Stomach (tissue), 9 donors: ENCODE data around the gene JAG1. TPM values are rescaled to one million over a fixed set of nuclear protein-coding genes. Genes with fewer than 3 reads are reported as not detected.

Experiments used
- DNase-seq, 2 donors: peaks; one replicate each; pipeline versions ENCODE4 v3.0.0 to v3.0.0-alpha.2; 2013 to 2019
- H3K27ac ChIP-seq, 5 donors: fragments of 200-600 bp in 4 of 5; sonication (generic) in 4 of 5; one replicate each; pipeline ENCODE4 v1.5.1; 2013 to 2019; ENCODE audit warnings: mild to moderate bottlenecking in 1 of 5, moderate library complexity in 1 of 5
- H3K27me3 ChIP-seq, 3 donors: fragments of 200-600 bp; sonication (generic); one replicate each; pipeline ENCODE4 v1.5.1; 2017 to 2019; ENCODE audit warnings: mixed run types in 1 of 3
- H3K36me3 ChIP-seq, 4 donors: fragments of 200-600 bp; sonication (generic); 1 replicate in 3 of 4; 2 replicates in 1 of 4; pipeline ENCODE4 v1.5.1; 2016 to 2019
- H3K4me1 ChIP-seq, 4 donors: fragments of 200-600 bp; sonication (generic); one replicate each; pipeline ENCODE4 v1.5.1; 2016 to 2019
- H3K4me3 ChIP-seq, 4 donors: fragments of 200-600 bp; sonication (generic) in 3 of 4; one replicate each; pipeline ENCODE4 v1.5.1; 2016 to 2019; ENCODE audit warnings: mild to moderate bottlenecking in 1 of 4
- H3K9me3 ChIP-seq, 4 donors: fragments of 200-600 bp; sonication (generic); one replicate each; pipeline ENCODE4 v1.5.1; 2016 to 2019
- EP300 ChIP-seq: sonication (generic); formaldehyde crosslinking; IDR thresholded peaks from one replicate; pipeline ENCODE4 v1.6.1; 2017; ENCODE audit warnings: antibody characterized with exemption
- POLR2A ChIP-seq, 4 donors: fragments of 450-650 bp; IDR thresholded peaks; one replicate each; pipeline ENCODE4 v1.6.1; 2016; ENCODE audit warnings: antibody characterized with exemption in 4 of 4, control low read depth in 2 of 4, mild to moderate bottlenecking in 1 of 4, moderate library complexity in 1 of 4
- POLR2AphosphoS5 ChIP-seq, 3 donors: sonication (generic); formaldehyde crosslinking; IDR thresholded peaks; one replicate each; pipeline ENCODE4 v1.6.1; 2016; ENCODE audit warnings: antibody characterized with exemption in 3 of 3
- WGBS, 5 donors: extraction: QIAGEN DNeasy Blood & Tissue Kit in 3 of 5; methylation state at CpG; one replicate each; pipeline versions ENCODE4 v1.1.5 to v1.1.7; 2013 to 2018; 5-methylcytosine and 5-hydroxymethylcytosine counted together
- intact Hi-C: fragments of 100-400 bp; cut with DNase I; formaldehyde crosslinking; loops from one replicate; pipeline ENCODE4 v1.15.1; 2023; ENCODE audit warnings: low total_unique reads
- polyA plus RNA-seq, 3 donors: library from polyadenylated mRNA; stranded (reverse); fragments of 200-250 nt; gene quantifications; one replicate each; pipeline ENCODE4 v1.2.3, GENCODE V29; 2013
- total RNA-seq, 5 donors: library from RNA; depleted of rRNA; stranded (reverse); fragments of >200 nt; gene quantifications; one replicate each; pipeline versions ENCODE4 v1.1.0 to v1.2.3, GENCODE V29; 2014 to 2016
- TF ChIP-seq, protein P1 (sequence below), 7 experiments: fragments of 450-650 bp in 4 of 7; fragments of 200-600 bp in 3 of 7; sonication (generic) in 3 of 7; IDR thresholded peaks; one replicate each; pipeline ENCODE4 v1.5.1; 2016 to 2019; ENCODE audit warnings: antibody characterized with exemption in 7 of 7, control low read depth in 2 of 7, mild to moderate bottlenecking in 1 of 7
- donor health status: healthy with polysubstance abuse.
- donor health status: Bipolar disorder and iron deficiency.
- donor health status: healthy.

JAG1 gene
- total and polyA plus RNA-seq, 8 donors: 5.2 to 133 (median 62.2) TPM

DNA sequence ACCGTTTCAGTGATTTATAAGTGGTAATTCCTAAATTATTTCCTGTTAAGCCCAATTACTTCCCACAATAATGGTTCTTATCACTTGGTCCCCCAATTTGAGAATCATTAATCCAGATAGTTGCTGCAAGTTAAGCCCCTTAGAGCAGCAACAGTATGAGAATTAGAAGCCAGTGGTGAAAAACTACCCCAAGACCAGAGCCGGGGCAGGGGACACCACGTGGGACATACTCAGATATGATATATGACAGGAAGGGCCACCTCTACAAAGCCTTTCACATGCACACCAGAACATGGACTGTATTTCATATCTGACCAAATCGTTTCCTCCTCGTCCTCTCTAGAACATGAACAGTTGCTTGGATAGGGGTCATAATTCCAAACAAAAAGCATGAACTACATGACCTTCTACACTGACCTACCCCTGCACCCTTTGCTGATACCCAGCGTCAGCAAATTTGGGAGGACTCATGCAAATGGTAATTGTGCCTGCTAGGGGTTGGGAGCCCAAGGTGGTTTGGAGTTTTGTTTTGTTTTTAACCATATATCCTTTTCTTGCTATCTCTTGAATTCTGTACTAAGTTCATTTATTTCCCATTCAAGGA is 3.9 kb downstream of the JAG1 start:
- TF ChIP-seq POLR2A (IDR thresholded peaks at IDR 0.05): no peak
- TF ChIP-seq, protein P1, sequence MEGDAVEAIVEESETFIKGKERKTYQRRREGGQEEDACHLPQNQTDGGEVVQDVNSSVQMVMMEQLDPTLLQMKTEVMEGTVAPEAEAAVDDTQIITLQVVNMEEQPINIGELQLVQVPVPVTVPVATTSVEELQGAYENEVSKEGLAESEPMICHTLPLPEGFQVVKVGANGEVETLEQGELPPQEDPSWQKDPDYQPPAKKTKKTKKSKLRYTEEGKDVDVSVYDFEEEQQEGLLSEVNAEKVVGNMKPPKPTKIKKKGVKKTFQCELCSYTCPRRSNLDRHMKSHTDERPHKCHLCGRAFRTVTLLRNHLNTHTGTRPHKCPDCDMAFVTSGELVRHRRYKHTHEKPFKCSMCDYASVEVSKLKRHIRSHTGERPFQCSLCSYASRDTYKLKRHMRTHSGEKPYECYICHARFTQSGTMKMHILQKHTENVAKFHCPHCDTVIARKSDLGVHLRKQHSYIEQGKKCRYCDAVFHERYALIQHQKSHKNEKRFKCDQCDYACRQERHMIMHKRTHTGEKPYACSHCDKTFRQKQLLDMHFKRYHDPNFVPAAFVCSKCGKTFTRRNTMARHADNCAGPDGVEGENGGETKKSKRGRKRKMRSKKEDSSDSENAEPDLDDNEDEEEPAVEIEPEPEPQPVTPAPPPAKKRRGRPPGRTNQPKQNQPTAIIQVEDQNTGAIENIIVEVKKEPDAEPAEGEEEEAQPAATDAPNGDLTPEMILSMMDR (IDR thresholded peaks at IDR 0.05): no peak
- no peak for TF ChIP-seq POLR2AphosphoS5 (IDR thresholded peaks at IDR 0.05)
- no peak for TF ChIP-seq EP300
- peaks cover 35 to 70% (median 66%) of the 10 kb centered on the region in 4 donors for H3K4me1 ChIP-seq
- peak overlapping the region; percentile 78 to 94 (median 88) for H3K4me3 ChIP-seq
- no peaks in the 10 kb centered on the region for H3K27me3 ChIP-seq
- peaks cover 0 to 40% (median 28%) of the 10 kb centered on the region in 4 donors for H3K36me3 ChIP-seq
- intact Hi-C loops: no loop called here
- H3K9me3 ChIP-seq: no peaks in the 10 kb centered on the region
- WGBS, 5 donors: 20 to 42% (median 31%) methylated on average over 6 of the region's 6 CpGs
- peak overlapping the region in 4 of 5 donors; percentile 95 to 99 (median 98) for H3K27ac ChIP-seq
- DNase-seq: no peak

- no peaks in the 10 kb centered on the region for H3K9me3 ChIP-seq
- H3K4me3 ChIP-seq: peak overlapping the region in 2 of 4 donors; percentile 18 to 22
- peak overlapping the region in 1 of 5 donors; percentile 16 for H3K27ac ChIP-seq
- H3K27me3 ChIP-seq: no peaks in the 10 kb centered on the region
- no peak for TF ChIP-seq POLR2AphosphoS5 (IDR thresholded peaks at IDR 0.05)
- TF ChIP-seq POLR2A (IDR thresholded peaks at IDR 0.05): no peak
- TF ChIP-seq, protein P1 (IDR thresholded peaks at IDR 0.05): no peak
- no peak for TF ChIP-seq EP300
- intact Hi-C loops: no loop called here
- 73 to 86% (median 76%) methylated on average over 7 of the region's 7 CpGs for WGBS, 5 donors
- peaks cover 2 to 43% (median 33%) of the 10 kb centered on the region in 4 donors for H3K36me3 ChIP-seq
- peaks cover 44 to 79% (median 72%) of the 10 kb centered on the region in 4 donors for H3K4me1 ChIP-seq
- DNase-seq: no peak
Measured at GRCh38 chr20:10668677-10669368, 5.0 kb downstream of the JAG1 start.

- H3K4me1 ChIP-seq: peaks cover 44 to 91% (median 75%) of the 10 kb centered on the region in 4 donors
Measured at GRCh38 chr20:10667560-10668167, 6.1 kb downstream of the JAG1 start.

DNA sequence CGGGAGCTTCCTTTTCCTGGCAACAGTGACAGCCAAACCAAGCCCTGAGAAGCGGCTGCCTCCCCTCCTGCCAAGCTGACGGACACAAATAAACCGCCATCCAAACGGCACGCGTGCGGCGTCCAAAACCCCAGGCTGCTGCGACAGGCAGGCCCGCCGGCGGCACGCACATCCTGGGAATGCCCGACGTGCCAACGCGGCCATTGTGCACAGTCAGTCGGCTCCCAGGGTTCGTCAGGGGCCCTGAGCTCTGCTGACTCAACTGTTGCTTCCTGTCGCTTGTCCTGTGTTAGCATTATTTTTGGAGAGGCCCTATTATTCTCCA is 6.8 kb downstream of the JAG1 start:
- Histone ChIP-seq H3K4me1 (peaks cover 44 to 97% (median 73%) of the 10 kb centered on the region in 4 donors), H3K27me3 (no peaks in the 10 kb centered on the region), H3K9me3 (no peaks in the 10 kb centered on the region), H3K4me3 (peak overlapping the region in 2 of 4 donors; percentile 6 to 30), H3K36me3 (peaks cover 20 to 61% (median 50%) of the 10 kb centered on the region in 4 donors), H3K27ac (peak overlapping the region in 4 of 5 donors; percentile 58 to 73 (median 66))
- 60 to 90% (median 84%) methylated on average over 16 to 21 of the region's 21 CpGs for WGBS, 5 donors
- intact Hi-C loops: no loop called here
- no peak for DNase-seq
- TF ChIP-seq POLR2AphosphoS5 (IDR thresholded peaks at IDR 0.05) (peak in 2 of 3 donors; percentile 16 to 34), POLR2A (IDR thresholded peaks at IDR 0.05) (no peak)

More at GRCh38 chr20:10667560-10668167, 6.1 kb downstream of the JAG1 start:
- Histone ChIP-seq H3K36me3 (peaks cover 14 to 55% (median 44%) of the 10 kb centered on the region in 4 donors), H3K9me3 (no peaks in the 10 kb centered on the region), H3K27me3 (no peaks in the 10 kb centered on the region), H3K4me3 (peak overlapping the region in 2 of 4 donors; percentile 6 to 22), H3K27ac (peak overlapping the region in 4 of 5 donors; percentile 3 to 73 (median 66))
- DNase-seq: no peak
- intact Hi-C loops: no loop called here
- 67 to 88% (median 84%) methylated on average over 6 of the region's 6 CpGs for WGBS, 5 donors
- TF ChIP-seq POLR2AphosphoS5 (IDR thresholded peaks at IDR 0.05) (no peak), POLR2A (IDR thresholded peaks at IDR 0.05) (no peak), EP300 (no peak)
- TF ChIP-seq, protein P1 (IDR thresholded peaks at IDR 0.05): no peak
